ENCODE measurements around the gene PLA2G2F.
"Not testable (repeated sequence)": the region's sequence is repeated elsewhere in the genome, so short reads cannot be mapped to it uniquely, and the experiment has no call there.

PLA2G2F gene

DNA sequence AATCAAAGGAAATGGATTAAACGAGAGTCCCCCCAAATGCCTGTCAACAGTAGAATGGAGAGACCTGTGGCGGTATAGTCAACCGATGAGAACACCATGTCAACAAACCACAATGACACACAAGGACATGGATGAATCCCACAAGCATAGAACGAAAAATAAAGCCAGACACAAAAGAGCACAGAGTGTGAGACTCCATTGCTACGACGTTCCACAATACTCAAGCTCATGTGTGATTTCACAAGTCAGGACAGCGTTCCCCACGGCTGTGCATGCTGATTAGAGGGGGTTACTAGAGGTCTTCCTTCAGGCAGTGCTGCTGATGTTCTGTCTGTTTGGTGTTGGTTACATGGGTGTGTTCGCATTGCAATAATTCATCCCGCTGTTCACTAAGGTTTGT lies 14.0 kb upstream of the PLA2G2F start:
- no peak overlapping the region for H3K9ac ChIP-seq (ENCODE audit: low read depth in 1 of 2, low read length in 2 of 2)
- H3K4me3 ChIP-seq (ENCODE audit: low read depth in 1 of 2, low read length in 2 of 2), result no peak overlapping the region

DNA sequence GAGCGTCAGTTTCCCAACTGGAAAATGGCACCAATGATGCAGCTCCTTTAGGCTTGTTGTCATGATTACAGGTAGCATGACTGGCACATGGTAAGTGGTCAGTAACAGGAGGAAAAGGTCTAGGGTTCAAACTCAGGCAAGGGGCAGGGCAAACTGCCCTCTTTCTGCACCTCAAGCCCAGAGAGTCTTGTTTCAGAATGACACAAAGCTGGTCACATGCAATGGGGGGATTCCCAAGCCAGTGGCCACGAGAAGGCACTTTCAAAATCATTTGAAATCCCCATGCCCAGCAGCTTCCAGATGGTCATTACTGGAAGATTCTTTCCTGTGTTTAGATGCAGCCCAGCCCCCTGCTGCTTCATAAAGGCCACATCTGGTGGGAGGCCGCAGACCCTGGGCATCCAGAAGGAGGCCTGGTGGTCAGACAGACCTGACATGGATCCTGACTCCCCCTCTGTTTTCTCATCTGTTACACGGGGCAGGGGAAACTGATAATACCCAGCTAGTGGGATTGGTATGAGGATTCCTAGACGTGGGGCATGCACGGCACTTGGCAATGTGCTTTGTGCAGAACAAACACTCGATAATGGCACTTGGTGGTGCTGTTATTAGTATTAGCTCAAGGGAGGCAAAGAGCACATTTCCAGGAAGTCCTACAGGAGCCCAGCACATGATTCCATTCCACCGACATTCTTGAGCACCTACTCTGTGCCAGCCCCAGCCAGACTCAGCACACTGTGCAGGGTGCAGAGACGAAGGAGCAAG lies 12.9 kb upstream of the PLA2G2F start:
- Histone ChIP-seq H3K27ac (ENCODE audit: low read depth, low read length) (no peak overlapping the region), H3K36me3 (ENCODE audit: control insufficient read depth in 1 of 2, insufficient read depth in 2 of 2, low read length in 2 of 2) (no peaks in the 10 kb centered on the region), H3K4me3 (ENCODE audit: low read depth in 1 of 2, low read length in 2 of 2) (no peak overlapping the region), H3K9ac (ENCODE audit: low read depth in 1 of 2, low read length in 2 of 2) (no peak overlapping the region), H3K4me1 (ENCODE audit: control insufficient read depth in 1 of 2, insufficient read depth in 2 of 2, low read length in 2 of 2) (peaks cover 0 to 7% of the 10 kb centered on the region in 2 donors), H3K9me3 (ENCODE audit: control insufficient read depth in 1 of 2, low read length in 2 of 2) (no peaks in the 10 kb centered on the region), H3K27me3 (ENCODE audit: control insufficient read depth in 1 of 2, insufficient read depth in 2 of 2, low read length in 2 of 2) (peaks cover 0 to 4% of the 10 kb centered on the region in 2 donors)

More for the DNA sequence above, 14.0 kb upstream of the PLA2G2F start:
- Histone ChIP-seq H3K4me1 (ENCODE audit: control insufficient read depth in 1 of 2, insufficient read depth in 2 of 2, low read length in 2 of 2) (peaks cover 0 to 7% of the 10 kb centered on the region in 2 donors), H3K36me3 (ENCODE audit: control insufficient read depth in 1 of 2, insufficient read depth in 2 of 2, low read length in 2 of 2) (no peaks in the 10 kb centered on the region), H3K27me3 (ENCODE audit: control insufficient read depth in 1 of 2, insufficient read depth in 2 of 2, low read length in 2 of 2) (peaks cover 0 to 4% of the 10 kb centered on the region in 2 donors), H3K9me3 (ENCODE audit: control insufficient read depth in 1 of 2, low read length in 2 of 2) (no peaks in the 10 kb centered on the region), H3K27ac (ENCODE audit: low read depth, low read length) (no peak overlapping the region)

DNA sequence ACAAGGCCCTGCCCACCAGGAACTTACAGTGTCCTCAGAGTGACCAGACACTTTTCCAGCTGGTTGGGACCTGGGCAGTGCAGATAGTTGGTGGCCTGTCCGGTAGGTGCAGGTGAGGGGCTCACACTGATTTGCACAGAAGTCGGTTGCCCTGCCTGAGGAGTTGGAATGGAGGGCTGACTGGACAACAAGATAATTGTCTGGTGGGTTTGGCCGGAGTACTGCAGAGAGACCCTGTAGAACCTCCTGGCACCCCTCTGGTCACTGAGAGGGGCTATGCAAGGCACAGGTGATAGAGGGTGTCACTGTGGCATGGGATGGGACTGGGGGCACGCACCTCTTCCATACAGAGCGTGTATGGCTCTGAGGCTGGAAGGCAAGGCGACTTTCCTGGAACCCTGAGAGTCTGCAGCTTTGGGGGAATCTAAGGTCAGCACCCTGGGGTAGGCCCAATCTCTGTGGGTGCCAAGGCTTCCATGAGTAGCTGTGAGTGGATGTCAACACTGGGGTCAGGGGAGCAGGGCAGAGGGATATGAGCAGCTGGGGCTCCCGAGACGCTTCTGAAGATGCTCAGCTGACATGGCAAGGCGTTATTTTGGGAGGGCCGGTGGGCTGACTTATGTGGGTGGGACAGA lies 12.2 kb upstream of the PLA2G2F start:
- Histone ChIP-seq H3K27me3 (ENCODE audit: control insufficient read depth in 1 of 2, insufficient read depth in 2 of 2, low read length in 2 of 2) (peaks cover 0 to under 1% of the 10 kb centered on the region in 2 donors), H3K36me3 (ENCODE audit: control insufficient read depth in 1 of 2, insufficient read depth in 2 of 2, low read length in 2 of 2) (no peaks in the 10 kb centered on the region), H3K9ac (ENCODE audit: low read depth in 1 of 2, low read length in 2 of 2) (no peak overlapping the region), H3K4me3 (ENCODE audit: low read depth in 1 of 2, low read length in 2 of 2) (no peak overlapping the region), H3K27ac (ENCODE audit: low read depth, low read length) (no peak overlapping the region), H3K4me1 (ENCODE audit: control insufficient read depth in 1 of 2, insufficient read depth in 2 of 2, low read length in 2 of 2) (peaks cover 0 to 7% of the 10 kb centered on the region in 2 donors), H3K9me3 (ENCODE audit: control insufficient read depth in 1 of 2, low read length in 2 of 2) (no peaks in the 10 kb centered on the region)

DNA sequence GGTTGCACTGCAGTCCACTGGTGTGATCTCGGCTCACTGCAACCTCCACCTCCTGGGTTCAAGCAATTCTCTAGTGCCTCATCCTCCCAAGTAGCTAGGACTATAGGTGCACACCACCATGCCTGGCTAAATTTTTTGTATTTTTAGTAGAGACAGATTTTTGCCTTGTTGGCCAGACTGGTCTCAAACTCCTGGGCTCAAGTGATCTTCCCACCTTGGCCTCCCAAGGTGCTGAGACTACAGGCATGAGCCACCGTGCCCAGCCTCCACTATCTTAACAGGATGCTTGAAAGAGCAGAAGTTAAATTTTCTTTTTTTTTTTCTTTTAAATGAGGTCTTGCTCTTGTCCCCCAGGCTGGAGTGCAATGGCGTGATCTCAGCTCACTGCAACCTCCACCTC lies 8.6 kb upstream of the PLA2G2F start:
- H3K4me3 ChIP-seq (ENCODE audit: low read depth in 1 of 2, low read length in 2 of 2); H3K9me3 ChIP-seq (ENCODE audit: control insufficient read depth in 1 of 2, low read length in 2 of 2); H3K4me1 ChIP-seq (ENCODE audit: control insufficient read depth in 1 of 2, insufficient read depth in 2 of 2, low read length in 2 of 2); H3K9ac ChIP-seq (ENCODE audit: low read depth in 1 of 2, low read length in 2 of 2); H3K27ac ChIP-seq (ENCODE audit: low read depth, low read length); H3K36me3 ChIP-seq (ENCODE audit: control insufficient read depth in 1 of 2, insufficient read depth in 2 of 2, low read length in 2 of 2); H3K27me3 ChIP-seq (ENCODE audit: control insufficient read depth in 1 of 2, insufficient read depth in 2 of 2, low read length in 2 of 2): not testable (repeated sequence)

DNA sequence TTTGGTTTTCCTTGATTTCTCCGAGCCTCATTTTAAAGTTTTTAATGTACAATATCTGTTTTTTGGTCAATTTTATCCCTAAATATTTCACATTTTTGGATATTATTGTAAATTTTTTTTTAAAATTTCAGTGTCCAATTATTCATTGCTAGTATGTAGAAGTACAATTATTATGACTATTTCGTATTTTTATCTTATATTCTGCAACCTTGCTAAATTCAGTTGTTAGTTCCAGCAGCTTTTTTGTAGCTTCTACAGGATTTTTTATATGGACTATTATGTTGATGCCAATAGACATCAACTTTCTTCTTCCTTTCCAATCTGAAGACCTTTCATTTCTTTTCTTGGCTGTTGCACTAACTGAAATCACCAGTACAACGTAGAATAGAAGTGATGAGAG lies 4.1 kb upstream of the PLA2G2F start:
- Histone ChIP-seq H3K36me3 (ENCODE audit: control insufficient read depth in 1 of 2, insufficient read depth in 2 of 2, low read length in 2 of 2) (no peaks in the 10 kb centered on the region), H3K27ac (ENCODE audit: low read depth, low read length) (no peak overlapping the region), H3K4me3 (ENCODE audit: low read depth in 1 of 2, low read length in 2 of 2) (no peak overlapping the region), H3K4me1 (ENCODE audit: control insufficient read depth in 1 of 2, insufficient read depth in 2 of 2, low read length in 2 of 2) (no peaks in the 10 kb centered on the region), H3K9ac (ENCODE audit: low read depth in 1 of 2, low read length in 2 of 2) (no peak overlapping the region), H3K9me3 (ENCODE audit: control insufficient read depth in 1 of 2, low read length in 2 of 2) (no peaks in the 10 kb centered on the region), H3K27me3 (ENCODE audit: control insufficient read depth in 1 of 2, insufficient read depth in 2 of 2, low read length in 2 of 2) (no peaks in the 10 kb centered on the region)

DNA sequence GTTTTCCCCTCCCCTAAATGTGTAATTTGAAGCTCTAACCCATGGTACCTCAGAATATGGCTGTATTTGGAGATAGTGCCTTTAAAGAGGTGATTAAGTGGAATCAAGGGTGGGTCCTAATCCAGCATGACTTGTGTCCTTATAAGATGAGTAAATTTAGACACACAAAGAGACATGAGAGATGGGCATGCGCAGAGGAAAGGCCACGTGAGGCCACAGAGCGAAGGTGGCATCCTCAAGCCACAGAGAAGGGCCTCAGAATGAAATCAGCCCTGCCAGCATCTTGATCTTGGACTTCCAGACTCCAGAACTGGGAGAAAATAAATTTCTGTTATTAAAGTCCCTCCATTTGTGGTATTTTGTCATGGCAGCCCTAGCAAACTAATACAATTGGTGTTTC lies 2.9 kb upstream of the PLA2G2F start:
- Histone ChIP-seq H3K4me1 (ENCODE audit: control insufficient read depth in 1 of 2, insufficient read depth in 2 of 2, low read length in 2 of 2) (no peaks in the 10 kb centered on the region), H3K9ac (ENCODE audit: low read depth in 1 of 2, low read length in 2 of 2) (no peak overlapping the region), H3K9me3 (ENCODE audit: control insufficient read depth in 1 of 2, low read length in 2 of 2) (no peaks in the 10 kb centered on the region), H3K36me3 (ENCODE audit: control insufficient read depth in 1 of 2, insufficient read depth in 2 of 2, low read length in 2 of 2) (no peaks in the 10 kb centered on the region), H3K4me3 (ENCODE audit: low read depth in 1 of 2, low read length in 2 of 2) (no peak overlapping the region), H3K27me3 (ENCODE audit: control insufficient read depth in 1 of 2, insufficient read depth in 2 of 2, low read length in 2 of 2) (no peaks in the 10 kb centered on the region), H3K27ac (ENCODE audit: low read depth, low read length) (no peak overlapping the region)

DNA sequence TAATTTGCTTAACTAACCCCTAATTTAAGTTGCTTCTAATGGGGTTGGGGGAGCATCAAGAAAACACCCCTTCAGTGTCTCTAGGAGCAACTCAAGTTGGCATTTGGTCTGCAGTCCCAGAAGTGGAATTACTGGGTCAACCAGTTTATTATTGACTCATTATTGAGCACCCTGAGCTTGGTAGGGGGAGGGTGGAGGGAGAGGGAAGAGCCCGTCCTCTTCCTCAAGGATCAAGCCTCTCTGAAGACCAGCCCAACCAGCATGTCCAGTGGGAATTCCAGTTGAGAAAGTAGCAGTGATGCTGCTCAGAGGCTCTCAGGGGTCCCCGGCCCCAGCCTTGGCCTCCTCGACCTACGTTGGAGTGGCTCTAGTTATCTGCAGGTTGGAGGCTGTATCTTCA lies 2.1 kb upstream of the PLA2G2F start:
- no peak overlapping the region for H3K4me3 ChIP-seq (ENCODE audit: low read depth in 1 of 2, low read length in 2 of 2)
- H3K36me3 ChIP-seq (ENCODE audit: control insufficient read depth in 1 of 2, insufficient read depth in 2 of 2, low read length in 2 of 2), result no peaks in the 10 kb centered on the region
- no peaks in the 10 kb centered on the region for H3K4me1 ChIP-seq (ENCODE audit: control insufficient read depth in 1 of 2, insufficient read depth in 2 of 2, low read length in 2 of 2)
- H3K9ac ChIP-seq (ENCODE audit: low read depth in 1 of 2, low read length in 2 of 2), result no peak overlapping the region
- H3K9me3 ChIP-seq (ENCODE audit: control insufficient read depth in 1 of 2, low read length in 2 of 2), result no peaks in the 10 kb centered on the region
- H3K27me3 ChIP-seq (ENCODE audit: control insufficient read depth in 1 of 2, insufficient read depth in 2 of 2, low read length in 2 of 2), result no peaks in the 10 kb centered on the region
- no peak overlapping the region for H3K27ac ChIP-seq (ENCODE audit: low read depth, low read length)

DNA sequence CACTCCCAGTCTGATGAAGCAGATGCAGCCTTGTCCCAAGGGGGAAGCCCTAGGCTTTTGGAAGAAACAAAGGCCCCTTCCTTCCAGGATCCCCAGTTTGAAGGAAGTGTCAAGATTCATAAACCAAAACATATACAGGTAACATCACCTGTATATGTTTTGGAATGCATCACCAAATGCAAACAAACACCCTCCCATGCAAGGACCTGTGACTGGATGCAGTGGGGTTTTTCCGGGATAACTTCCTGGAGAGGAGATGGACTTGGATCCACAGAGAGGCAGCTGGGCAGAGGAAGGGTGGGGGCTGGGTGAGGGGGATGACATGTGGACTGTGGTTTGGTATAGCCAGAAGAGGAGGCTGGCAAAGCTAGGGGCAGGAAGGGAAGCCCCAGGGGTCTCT lies 1.5 kb upstream of the PLA2G2F start:
- Histone ChIP-seq H3K27ac (ENCODE audit: low read depth, low read length) (no peak overlapping the region), H3K9ac (ENCODE audit: low read depth in 1 of 2, low read length in 2 of 2) (no peak overlapping the region), H3K27me3 (ENCODE audit: control insufficient read depth in 1 of 2, insufficient read depth in 2 of 2, low read length in 2 of 2) (no peaks in the 10 kb centered on the region), H3K9me3 (ENCODE audit: control insufficient read depth in 1 of 2, low read length in 2 of 2) (no peaks in the 10 kb centered on the region), H3K4me3 (ENCODE audit: low read depth in 1 of 2, low read length in 2 of 2) (no peak overlapping the region), H3K36me3 (ENCODE audit: control insufficient read depth in 1 of 2, insufficient read depth in 2 of 2, low read length in 2 of 2) (no peaks in the 10 kb centered on the region), H3K4me1 (ENCODE audit: control insufficient read depth in 1 of 2, insufficient read depth in 2 of 2, low read length in 2 of 2) (no peaks in the 10 kb centered on the region)

DNA sequence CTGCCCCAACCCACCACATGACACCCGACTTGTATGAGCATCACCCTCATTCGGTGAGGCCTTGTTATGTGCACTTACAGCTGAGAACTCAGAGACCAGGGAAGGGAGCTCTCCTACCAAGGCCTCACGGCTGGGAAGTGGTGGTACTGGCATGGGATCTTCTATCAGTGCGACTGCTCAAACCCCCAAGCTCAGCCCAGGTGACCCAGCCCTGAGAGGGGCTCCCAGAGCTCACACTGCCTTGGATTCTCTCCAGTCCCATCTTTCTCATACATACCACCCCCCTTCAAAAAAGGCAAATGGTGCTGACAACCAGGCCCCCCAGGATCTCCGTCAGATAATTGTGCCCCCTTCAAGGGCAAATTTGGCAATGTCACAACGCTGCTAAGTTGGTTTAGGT lies 777 bp upstream of the PLA2G2F start:
- no peaks in the 10 kb centered on the region for H3K36me3 ChIP-seq (ENCODE audit: control insufficient read depth in 1 of 2, insufficient read depth in 2 of 2, low read length in 2 of 2)
- no peak overlapping the region for H3K27ac ChIP-seq (ENCODE audit: low read depth, low read length)
- no peaks in the 10 kb centered on the region for H3K9me3 ChIP-seq (ENCODE audit: control insufficient read depth in 1 of 2, low read length in 2 of 2)
- no peak overlapping the region for H3K9ac ChIP-seq (ENCODE audit: low read depth in 1 of 2, low read length in 2 of 2)
- no peak overlapping the region for H3K4me3 ChIP-seq (ENCODE audit: low read depth in 1 of 2, low read length in 2 of 2)
- no peaks in the 10 kb centered on the region for H3K4me1 ChIP-seq (ENCODE audit: control insufficient read depth in 1 of 2, insufficient read depth in 2 of 2, low read length in 2 of 2)
- H3K27me3 ChIP-seq (ENCODE audit: control insufficient read depth in 1 of 2, insufficient read depth in 2 of 2, low read length in 2 of 2), result no peaks in the 10 kb centered on the region

DNA sequence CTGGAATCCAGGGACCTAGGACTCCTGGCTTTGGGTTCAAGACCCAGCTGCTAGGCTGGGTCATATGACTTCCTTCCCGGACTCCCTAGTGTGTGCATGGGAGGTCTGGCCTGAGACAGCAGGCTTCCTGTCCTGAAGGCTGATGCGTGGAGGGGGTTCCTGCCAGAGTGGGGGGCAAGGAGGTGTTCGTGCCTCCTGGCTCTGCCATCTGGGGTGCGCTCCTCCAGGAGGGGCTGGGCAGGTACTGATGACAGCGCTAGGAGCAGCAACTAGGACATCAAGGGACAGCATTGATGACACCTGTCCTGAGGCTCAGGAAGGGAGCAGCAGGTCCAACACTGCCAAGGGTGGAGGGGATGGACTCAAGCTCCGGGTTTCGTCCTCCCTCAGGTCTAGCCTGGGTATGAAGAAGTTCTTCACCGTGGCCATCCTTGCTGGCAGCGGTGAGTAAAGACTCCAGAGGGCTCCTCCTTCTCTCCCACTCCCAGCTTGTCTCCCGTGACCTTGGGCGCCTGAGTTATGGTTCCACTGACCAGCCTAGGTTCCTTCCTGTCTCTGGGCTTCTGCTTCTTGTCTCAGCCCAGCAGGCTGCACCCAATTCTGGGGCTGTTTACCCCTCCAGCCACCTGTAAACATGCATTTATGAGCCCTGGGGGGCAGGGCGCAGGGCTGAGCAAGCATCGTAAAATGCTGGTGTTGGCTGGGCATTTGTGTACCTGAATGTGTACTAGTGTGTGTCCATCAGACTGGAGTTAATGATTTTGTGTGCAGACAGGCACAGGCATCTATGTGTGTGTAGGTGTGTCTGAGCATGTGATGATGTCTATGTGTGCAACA lies 871 bp downstream of the PLA2G2F start:
- H3K27ac ChIP-seq (ENCODE audit: low read depth, low read length), result no peak overlapping the region
- no peaks in the 10 kb centered on the region for H3K27me3 ChIP-seq (ENCODE audit: control insufficient read depth in 1 of 2, insufficient read depth in 2 of 2, low read length in 2 of 2)
- no peaks in the 10 kb centered on the region for H3K36me3 ChIP-seq (ENCODE audit: control insufficient read depth in 1 of 2, insufficient read depth in 2 of 2, low read length in 2 of 2)
- H3K4me1 ChIP-seq (ENCODE audit: control insufficient read depth in 1 of 2, insufficient read depth in 2 of 2, low read length in 2 of 2), result no peaks in the 10 kb centered on the region
- no peak overlapping the region for H3K4me3 ChIP-seq (ENCODE audit: low read depth in 1 of 2, low read length in 2 of 2)
- H3K9ac ChIP-seq (ENCODE audit: low read depth in 1 of 2, low read length in 2 of 2), result no peak overlapping the region
- no peaks in the 10 kb centered on the region for H3K9me3 ChIP-seq (ENCODE audit: control insufficient read depth in 1 of 2, low read length in 2 of 2)
